IgD-negative memory B cell (primary cell): ENCODE measurements around the gene SYT6. TPM values are rescaled to one million over a fixed set of nuclear protein-coding genes. Genes with fewer than 3 reads are reported as not detected.

ENCODE experiments used
- H3K27ac Mint-ChIP-seq, 3 donors: one replicate each; pipeline ENCODE4 v1.8.0; 2020 to 2022; ENCODE audit warnings: mild to moderate bottlenecking in 3 of 3, mixed read lengths in 3 of 3, moderate library complexity in 1 of 3
- H3K27me3 Mint-ChIP-seq: one replicate; pipeline ENCODE4 v1.8.0; 2021; ENCODE audit warnings: mixed read lengths
- H3K36me3 Mint-ChIP-seq: one replicate; pipeline ENCODE4 v1.8.0; 2020; ENCODE audit warnings: mild to moderate bottlenecking, mixed read lengths
- H3K4me1 Mint-ChIP-seq, 3 donors: one replicate each; pipeline ENCODE4 v1.8.0; 2020 to 2022; ENCODE audit warnings: mixed read lengths in 3 of 3, mild to moderate bottlenecking in 1 of 3
- H3K4me3 Mint-ChIP-seq, 4 donors: one replicate each; pipeline ENCODE4 v1.8.0; 2020 to 2022; ENCODE audit warnings: mild to moderate bottlenecking in 4 of 4, mixed read lengths in 4 of 4, moderate library complexity in 3 of 4
- H3K9me3 Mint-ChIP-seq, 3 donors: one replicate each; pipeline ENCODE4 v1.8.0; 2020 to 2021; ENCODE audit warnings: mixed read lengths in 3 of 3, mild to moderate bottlenecking in 1 of 3
- polyA plus RNA-seq: library from polyadenylated mRNA; unstranded; fragments of 300-500 nt; fragmentation: Illumina TruSeq; gene quantifications from one replicate; pipeline ENCODE4 v1.2.3, GENCODE V29; 2021

SYT6 gene
- polyA plus RNA-seq, 1 donor from 2014 or later, result not detected

DNA sequence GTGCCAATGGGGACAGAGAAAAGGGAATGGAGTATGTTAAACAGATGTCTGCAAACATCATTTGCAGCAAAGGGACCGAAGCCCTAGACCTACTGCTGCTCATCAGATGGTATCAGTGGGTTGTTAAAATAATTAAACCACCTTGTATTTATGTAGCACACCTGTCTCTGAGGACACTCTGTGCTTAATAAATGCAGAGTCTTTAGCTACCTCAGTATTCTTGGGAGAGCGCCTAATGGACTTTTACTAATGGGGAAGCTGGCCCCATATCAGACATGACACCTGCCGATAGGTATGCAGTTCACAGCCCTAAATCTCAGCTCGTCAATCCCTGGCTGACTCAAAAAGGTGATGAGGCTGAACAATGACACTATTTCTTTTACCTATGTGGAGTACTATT is 54.4 kb downstream of the SYT6 start:
- H3K4me3 Mint-ChIP-seq, result no peak overlapping the region
- peaks cover 0 to 2% (median 0%) of the 10 kb centered on the region in 3 donors for H3K9me3 Mint-ChIP-seq
- H3K27me3 Mint-ChIP-seq, result peaks cover 6% of the 10 kb centered on the region
- H3K4me1 Mint-ChIP-seq, result no peaks in the 10 kb centered on the region
- peaks cover 3% of the 10 kb centered on the region for H3K36me3 Mint-ChIP-seq
- no peak overlapping the region for H3K27ac Mint-ChIP-seq

DNA sequence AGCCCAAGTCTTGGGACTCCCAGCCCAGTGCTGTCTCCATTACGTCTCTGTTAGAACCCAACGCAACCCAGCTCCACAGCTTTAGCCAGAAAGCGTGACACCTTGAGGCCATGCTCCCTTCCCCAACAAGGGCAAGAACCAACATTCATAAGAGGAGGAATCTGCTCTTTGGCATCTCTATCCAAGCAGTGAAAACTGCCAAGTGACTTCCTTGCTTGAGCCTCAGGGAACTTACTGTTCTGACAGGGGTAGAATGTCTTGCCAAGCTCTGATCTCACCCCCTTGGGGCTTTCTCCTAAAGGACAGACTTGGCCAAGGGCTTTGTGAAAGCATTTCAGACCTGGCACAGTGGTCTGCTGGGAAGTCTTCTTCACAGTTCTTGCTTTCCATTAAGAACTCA is 56.6 kb downstream of the SYT6 start:
- no peak overlapping the region for H3K27ac Mint-ChIP-seq
- peaks cover 9% of the 10 kb centered on the region for H3K27me3 Mint-ChIP-seq
- no peaks in the 10 kb centered on the region for H3K9me3 Mint-ChIP-seq
- peaks cover 3% of the 10 kb centered on the region for H3K36me3 Mint-ChIP-seq
- H3K4me3 Mint-ChIP-seq, result no peak overlapping the region
- H3K4me1 Mint-ChIP-seq, result no peaks in the 10 kb centered on the region

DNA sequence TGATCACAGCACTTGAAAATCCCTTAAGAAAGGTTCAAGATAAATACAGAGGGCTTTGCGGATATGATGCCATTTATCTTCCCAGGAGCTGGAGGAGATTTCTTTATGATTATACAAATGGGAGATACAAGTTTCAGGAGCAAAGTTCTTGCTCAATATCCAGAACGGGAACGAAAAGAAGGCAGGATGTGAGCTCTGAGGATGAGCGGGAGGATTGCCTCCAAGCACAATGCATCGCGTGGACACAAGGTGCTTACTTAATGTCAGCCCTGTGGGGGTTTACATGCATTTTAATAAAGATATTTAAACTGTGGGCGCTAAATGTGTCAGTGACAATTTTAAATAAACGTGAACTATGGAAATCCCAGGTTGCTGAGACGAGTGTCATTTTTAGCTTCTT is 59.0 kb downstream of the SYT6 start:
- no peaks in the 10 kb centered on the region for H3K9me3 Mint-ChIP-seq
- no peak overlapping the region for H3K4me3 Mint-ChIP-seq
- H3K27me3 Mint-ChIP-seq, result peaks cover 10% of the 10 kb centered on the region
- peaks cover 3% of the 10 kb centered on the region for H3K36me3 Mint-ChIP-seq
- no peak overlapping the region for H3K27ac Mint-ChIP-seq
- no peaks in the 10 kb centered on the region for H3K4me1 Mint-ChIP-seq

DNA sequence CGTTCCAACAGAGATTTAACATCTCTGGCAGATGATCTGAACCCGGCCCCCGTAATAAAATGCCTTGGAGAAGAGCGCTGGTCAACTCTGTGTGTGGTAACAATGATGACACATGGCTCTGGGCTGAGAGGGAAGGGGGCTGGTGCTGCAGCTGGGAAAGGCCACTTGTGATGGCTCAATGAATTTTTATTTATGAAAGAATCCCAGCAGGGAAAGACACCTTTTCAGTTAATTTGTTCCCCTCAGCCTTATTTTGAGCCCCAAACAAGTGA is 59.4 kb downstream of the SYT6 start:
- Mint-ChIP-seq H3K27me3 (peaks cover 9% of the 10 kb centered on the region), H3K4me3 (no peak overlapping the region), H3K4me1 (no peaks in the 10 kb centered on the region), H3K9me3 (no peaks in the 10 kb centered on the region), H3K27ac (no peak overlapping the region), H3K36me3 (peaks cover 3% of the 10 kb centered on the region)

DNA sequence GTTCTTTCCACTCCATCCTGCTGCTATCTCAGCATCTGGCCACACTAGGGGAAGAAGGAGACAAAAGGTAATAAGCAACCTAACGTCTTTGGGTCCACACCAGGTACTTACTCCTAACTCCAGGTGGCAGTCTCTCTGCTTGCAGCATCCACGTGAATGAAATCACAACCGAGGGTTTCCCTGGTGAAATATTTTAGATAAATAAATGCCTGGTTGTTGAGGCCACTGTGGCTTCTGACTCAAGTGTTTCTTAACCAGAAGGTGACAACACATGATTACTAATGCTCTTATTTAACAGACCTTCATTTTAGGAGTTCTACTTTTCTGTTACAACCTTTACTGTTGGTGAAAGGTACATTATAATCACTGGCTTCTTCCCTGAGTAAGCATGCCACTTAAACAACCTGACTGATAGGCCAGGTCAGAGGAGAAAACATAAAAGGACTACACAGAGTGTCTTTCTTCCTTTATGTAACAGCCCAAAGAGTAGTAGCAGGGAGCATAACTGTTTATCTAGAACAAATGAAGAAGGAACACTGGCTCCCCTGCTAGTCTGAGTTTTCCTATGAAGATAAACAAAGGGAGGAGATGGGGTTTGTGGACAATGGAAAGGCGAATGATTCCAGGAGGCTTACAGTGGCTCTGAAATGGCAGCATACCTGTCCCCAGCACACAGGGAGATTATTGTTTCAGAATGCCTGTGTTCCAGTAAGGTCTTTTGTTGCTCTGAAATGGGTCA is 59.9 kb downstream of the SYT6 start:
- Mint-ChIP-seq H3K27me3 (peaks cover 13% of the 10 kb centered on the region), H3K4me3 (no peak overlapping the region), H3K9me3 (no peaks in the 10 kb centered on the region), H3K4me1 (no peaks in the 10 kb centered on the region), H3K36me3 (peaks cover 3% of the 10 kb centered on the region), H3K27ac (no peak overlapping the region)

DNA sequence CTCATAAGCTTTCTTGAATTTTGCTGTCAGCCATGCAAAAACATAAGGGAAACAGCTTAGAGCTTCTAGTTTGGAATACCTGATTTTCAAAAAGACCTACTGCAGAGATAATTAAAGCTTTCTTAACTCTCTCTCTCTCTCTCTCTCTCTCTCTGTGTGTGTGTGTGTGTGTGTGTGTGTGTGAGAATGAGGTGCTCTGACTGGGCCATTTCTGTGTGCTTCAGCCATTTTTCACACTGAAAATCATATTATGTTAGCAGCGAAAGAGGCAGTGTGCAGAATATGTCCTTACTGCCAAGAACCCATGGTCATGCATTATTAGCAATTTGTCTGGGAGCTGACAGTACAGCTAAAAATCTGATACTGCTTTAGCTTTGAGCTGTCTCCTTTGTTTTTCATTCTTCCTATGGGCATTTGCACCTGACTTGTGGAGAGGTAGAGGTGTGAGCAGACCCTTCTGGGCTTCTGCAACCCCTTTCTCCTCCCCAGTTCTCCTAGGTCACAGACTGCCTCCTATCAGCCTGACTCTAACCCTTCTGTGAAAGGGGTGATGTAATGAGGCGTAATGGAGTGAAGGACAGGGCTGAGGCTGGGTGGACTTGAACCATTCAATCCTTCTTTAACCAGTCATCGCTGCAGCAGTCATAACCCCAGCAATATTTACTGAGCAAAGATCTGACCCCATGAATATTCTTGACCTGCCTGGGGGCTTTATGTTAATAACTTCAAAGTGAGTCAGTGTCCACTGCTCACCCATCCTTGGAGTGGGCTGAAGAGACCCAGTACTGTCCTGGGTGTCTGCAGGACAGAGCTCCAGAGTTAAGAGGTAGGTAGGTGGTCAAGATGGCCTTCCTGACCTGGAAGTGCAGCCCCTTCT is 61.2 kb downstream of the SYT6 start:
- Mint-ChIP-seq H3K27ac (no peak overlapping the region), H3K27me3 (peaks cover 12% of the 10 kb centered on the region), H3K36me3 (no peaks in the 10 kb centered on the region), H3K4me3 (no peak overlapping the region), H3K9me3 (no peaks in the 10 kb centered on the region), H3K4me1 (no peaks in the 10 kb centered on the region)

DNA sequence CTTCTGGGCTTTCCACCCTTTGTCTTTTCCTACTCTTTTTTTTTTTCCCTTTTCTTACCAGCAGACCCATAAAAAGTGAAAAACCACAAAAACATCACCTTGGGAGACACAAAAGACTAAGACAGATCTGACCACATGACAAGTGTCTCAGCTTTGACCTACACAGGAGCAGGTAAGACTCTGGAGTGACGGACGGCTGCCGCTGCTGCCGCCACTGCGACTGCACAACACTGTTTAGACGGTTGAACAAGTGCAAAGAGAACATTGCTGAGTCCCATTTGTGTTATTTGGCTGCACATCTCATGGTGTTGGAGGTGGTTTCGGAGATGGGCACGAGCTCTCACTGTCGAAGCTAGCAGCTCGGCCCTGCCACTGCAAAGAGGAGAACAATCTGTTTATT is 62.0 kb downstream of the SYT6 start:
- Mint-ChIP-seq H3K27me3 (peaks cover 11% of the 10 kb centered on the region), H3K4me3 (no peak overlapping the region), H3K9me3 (no peaks in the 10 kb centered on the region), H3K36me3 (no peaks in the 10 kb centered on the region), H3K27ac (peak overlapping the region in 1 of 3 donors; percentile 49), H3K4me1 (no peaks in the 10 kb centered on the region)

DNA sequence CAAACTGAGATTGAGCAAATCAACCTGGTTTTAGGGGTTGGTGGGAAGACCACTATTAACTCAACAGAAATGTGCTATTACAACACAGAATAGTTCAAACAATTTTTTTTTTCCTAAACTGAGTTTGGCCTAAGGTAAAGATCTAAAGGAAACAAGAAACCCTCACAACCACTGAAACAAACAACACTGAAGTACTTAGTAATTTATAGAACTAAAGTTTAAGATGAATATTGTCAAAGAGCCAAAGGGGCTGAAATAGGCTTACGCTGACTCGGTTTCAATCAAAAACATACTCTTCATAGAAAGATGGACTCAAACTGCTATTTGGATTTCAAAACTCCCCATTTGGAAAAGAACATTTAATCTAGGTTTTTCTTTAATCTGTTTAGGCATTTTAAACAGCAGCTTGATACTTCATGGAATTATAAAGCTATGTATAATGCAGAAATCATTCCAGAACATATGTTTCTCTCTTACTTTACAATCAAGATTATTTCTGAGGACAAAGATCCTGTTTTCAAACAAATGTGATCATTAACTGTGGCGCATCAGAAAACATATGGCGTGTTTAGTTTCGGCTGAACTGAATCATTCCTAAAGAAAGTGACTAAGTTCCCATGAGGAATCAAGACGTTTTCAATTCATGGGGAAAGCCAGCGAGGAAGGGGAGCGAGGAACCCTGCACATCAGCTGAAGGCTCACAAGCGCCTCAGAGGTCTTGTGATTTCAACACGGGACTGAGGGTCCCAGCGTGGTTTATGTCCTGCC is 62.7 kb downstream of the SYT6 start:
- Mint-ChIP-seq H3K36me3 (no peaks in the 10 kb centered on the region), H3K9me3 (no peaks in the 10 kb centered on the region), H3K27me3 (peaks cover 11% of the 10 kb centered on the region), H3K27ac (no peak overlapping the region), H3K4me3 (no peak overlapping the region), H3K4me1 (no peaks in the 10 kb centered on the region)

DNA sequence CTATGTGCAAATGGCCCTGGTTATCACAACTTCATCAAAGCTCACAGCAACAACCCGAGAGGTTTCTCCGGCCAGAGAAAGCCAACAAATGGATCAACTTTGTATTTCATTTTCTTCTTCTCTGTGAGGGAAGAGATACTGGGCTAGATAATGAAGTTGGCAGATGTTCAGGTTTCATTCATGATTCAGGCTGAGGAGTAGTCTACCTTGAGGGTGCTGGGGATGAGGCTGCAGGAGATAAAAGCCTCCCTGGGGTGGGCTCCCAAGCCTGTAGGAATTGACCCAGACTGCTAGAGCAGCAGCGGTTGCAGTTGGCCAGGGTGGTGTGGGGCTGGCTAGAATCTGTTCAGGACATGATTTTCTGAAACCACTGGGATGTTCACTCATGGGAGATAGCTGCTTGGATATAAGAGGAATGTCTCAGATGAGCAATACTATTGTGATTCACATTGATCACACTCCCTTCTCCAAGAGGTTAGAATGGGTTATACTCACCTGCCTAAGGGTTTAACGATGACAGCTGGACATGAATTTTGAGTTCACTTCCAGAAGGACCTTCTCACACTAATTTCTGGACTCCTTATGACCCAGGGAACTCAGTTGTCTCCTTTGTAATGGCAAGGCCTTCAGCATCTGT is 64.0 kb downstream of the SYT6 start:
- no peaks in the 10 kb centered on the region for H3K4me1 Mint-ChIP-seq
- H3K4me3 Mint-ChIP-seq, result no peak overlapping the region
- H3K27me3 Mint-ChIP-seq, result peaks cover 11% of the 10 kb centered on the region
- peak overlapping the region in 1 of 3 donors; percentile 37 for H3K27ac Mint-ChIP-seq
- H3K9me3 Mint-ChIP-seq, result no peaks in the 10 kb centered on the region
- H3K36me3 Mint-ChIP-seq, result no peaks in the 10 kb centered on the region

DNA sequence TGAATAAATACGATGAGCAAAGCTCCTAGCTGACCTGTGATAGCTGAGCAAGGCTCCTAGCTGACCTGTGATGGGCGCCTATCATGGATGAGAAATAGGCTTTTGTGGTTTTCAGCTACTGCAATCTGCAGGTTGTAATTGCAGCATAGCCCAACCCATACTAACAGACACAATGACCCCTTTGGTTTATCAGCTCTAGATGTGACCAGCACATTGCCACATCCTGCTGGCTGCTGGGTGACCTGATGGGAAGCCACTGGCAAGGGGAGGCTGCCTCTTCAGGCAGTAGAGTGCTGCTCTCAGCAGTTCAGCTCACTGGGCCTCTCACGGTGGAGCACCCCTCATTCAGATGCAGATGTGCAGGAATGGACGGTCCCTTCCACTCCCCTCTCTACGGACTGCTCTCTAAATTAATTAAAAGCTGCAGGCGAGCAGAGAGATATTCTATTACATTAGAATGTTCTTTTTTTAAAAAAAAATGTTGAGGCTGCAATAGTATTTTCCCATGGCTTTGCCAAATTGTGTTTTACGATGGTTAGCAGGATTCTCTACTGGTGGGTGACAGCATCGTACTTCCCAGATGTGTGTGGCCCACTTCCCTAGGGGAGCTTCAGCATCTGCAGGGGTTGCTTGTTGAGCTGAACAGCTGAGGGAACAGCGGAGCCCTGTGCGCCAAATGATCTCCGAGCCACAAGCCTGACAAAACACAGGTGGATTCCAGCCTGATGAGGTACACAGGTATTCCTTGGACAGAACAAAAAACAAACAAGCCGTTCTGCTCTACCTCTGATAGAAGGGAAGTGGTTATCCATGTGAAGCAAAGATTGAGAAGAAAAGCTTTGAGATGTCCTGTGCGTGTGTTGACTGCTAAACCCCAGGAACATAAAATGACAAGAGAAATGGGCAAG is 65.0 kb downstream of the SYT6 start:
- H3K27ac Mint-ChIP-seq, result peak overlapping the region in 1 of 3 donors; percentile 37
- no peaks in the 10 kb centered on the region for H3K9me3 Mint-ChIP-seq
- no peak overlapping the region for H3K4me3 Mint-ChIP-seq
- H3K36me3 Mint-ChIP-seq, result no peaks in the 10 kb centered on the region
- H3K27me3 Mint-ChIP-seq, result peaks cover 11% of the 10 kb centered on the region
- no peaks in the 10 kb centered on the region for H3K4me1 Mint-ChIP-seq

DNA sequence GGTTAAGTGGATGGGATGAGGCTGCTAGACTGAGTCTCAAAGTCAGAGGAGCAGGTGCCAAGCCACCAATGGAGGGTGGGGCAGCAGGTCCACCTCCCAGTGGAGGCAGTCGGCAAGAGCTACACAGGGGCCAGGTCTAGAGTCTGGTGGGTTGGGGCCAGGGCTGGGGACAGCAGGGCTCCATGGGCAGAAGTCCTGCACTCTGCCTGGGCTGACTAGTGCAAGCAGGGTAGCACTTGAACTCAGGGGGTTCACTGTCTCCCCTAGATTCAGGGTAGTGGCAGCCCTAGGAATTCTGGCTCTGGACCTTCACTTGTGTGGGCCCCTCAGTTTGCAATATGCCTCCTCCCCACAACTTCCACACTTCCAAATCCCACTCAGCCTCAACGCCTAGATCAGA is 66.2 kb downstream of the SYT6 start:
- Mint-ChIP-seq H3K4me1 (no peaks in the 10 kb centered on the region), H3K4me3 (no peak overlapping the region), H3K36me3 (no peaks in the 10 kb centered on the region), H3K27ac (no peak overlapping the region), H3K9me3 (no peaks in the 10 kb centered on the region), H3K27me3 (peaks cover 11% of the 10 kb centered on the region)

DNA sequence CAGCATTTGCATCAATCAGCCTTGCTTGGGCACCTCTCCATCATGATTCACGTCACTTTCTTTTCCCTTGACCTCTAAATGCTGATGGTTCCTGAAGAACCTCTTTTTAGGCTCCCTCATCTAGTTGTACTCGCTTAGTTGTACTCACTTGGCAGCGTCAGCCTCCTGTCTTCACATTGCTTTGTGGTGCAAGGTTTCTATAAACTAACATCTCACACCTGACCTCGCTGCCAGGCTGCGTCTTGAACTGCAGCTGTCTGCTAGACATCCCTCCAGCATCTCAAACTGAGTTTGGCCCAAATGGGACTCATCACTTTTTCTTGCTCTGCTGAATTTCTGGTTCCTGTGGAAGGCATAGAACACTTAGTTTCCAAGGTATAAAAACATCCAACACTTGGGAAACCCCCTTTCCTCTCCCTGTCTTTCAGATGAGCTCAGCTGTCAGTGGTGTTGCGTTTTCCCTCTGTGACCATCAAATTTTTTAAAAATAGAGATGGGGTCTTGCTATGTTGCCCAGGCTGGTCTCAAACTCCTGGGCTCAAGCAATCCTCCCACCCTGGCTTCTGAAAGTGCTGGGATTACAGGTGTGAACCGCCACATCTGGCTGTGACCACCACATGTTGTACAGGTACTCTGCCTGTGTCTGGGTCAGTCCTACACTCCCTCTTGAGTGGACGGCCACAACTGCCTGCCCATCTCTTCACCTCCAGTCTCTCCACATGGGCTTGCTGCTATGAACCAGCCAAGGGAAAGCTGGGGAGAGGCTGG is 66.9 kb downstream of the SYT6 start:
- peaks cover 7% of the 10 kb centered on the region for H3K27me3 Mint-ChIP-seq
- H3K36me3 Mint-ChIP-seq, result no peaks in the 10 kb centered on the region
- peaks cover 0 to 2% (median 0%) of the 10 kb centered on the region in 3 donors for H3K9me3 Mint-ChIP-seq
- H3K4me1 Mint-ChIP-seq, result no peaks in the 10 kb centered on the region
- H3K4me3 Mint-ChIP-seq, result no peak overlapping the region
- no peak overlapping the region for H3K27ac Mint-ChIP-seq

DNA sequence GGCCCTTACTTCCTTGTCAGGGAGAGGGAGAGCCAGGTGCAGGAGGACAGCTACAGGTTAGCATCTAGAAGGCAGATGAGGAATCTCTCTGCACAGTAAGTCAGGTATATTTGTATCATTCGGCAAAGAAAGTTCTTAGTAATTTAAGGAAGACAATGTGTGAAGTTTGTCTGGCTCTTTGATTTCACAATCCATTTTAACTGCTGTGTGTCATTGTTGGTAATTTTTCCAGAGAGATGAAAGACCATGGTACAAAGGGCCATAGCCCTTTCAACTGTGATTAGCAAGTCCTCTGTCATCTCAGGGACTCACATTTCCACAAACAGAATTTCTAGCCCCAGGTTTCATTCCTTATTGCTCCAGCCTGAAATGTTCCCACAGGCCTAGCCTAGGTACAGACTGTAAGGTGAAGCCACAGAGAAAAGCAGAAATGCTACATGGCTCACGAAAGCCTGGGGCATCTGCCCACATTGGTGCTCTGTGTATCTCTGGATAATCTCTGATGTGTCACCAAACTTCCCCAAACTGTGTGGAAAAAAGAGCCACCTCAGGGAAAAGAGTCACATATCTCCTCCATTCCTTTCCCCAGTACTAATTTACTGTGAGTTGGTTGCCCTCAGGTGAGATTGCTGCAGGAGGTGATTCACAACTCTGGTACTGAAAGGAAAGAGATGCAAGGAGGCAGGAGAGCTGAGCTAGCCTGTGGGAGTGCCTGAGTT is 70.6 kb downstream of the SYT6 start:
- no peak overlapping the region for H3K4me3 Mint-ChIP-seq
- H3K36me3 Mint-ChIP-seq, result peaks cover 1% of the 10 kb centered on the region
- H3K4me1 Mint-ChIP-seq, result peaks cover 0 to 3% (median 0%) of the 10 kb centered on the region in 3 donors
- H3K27ac Mint-ChIP-seq, result no peak overlapping the region
- no peaks in the 10 kb centered on the region for H3K27me3 Mint-ChIP-seq
- H3K9me3 Mint-ChIP-seq, result peaks cover 0 to 2% (median 0%) of the 10 kb centered on the region in 3 donors
